Measurements from ENCODE around the gene SLC66A3. TPM values are rescaled to one million over a fixed set of nuclear protein-coding genes. Genes with fewer than 3 reads are reported as not detected.
"Not testable (repeated sequence)": the region's sequence is repeated elsewhere in the genome, so short reads cannot be mapped to it uniquely, and the experiment has no call there.

The SLC66A3 gene
- total RNA-seq, 1 donor from 2014 or later: 6.0 TPM

DNA sequence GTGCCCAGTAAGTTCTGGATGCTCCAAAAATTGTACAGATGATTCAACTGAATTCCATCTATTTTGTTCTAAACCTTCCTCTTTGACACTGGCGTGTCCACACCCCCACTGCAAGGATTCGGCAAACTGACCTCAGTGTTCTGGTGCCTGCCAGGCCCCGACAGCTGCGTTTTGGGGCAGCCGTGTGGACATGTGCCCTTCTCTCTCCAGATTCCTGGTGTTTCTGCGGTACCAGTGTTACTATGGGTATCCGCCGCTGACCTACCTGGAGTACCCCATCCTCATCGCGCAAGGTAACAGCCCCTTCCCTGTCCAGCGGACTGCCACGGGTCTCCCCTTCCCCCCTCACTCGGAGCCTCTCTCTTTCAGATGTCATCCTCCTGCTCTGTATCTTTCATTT is 5.0 kb downstream of the SLC66A3 start:
- Mint-ChIP-seq H3K36me3 (no peaks in the 10 kb centered on the region), H3K9me3 (no peaks in the 10 kb centered on the region), H3K27me3 (ENCODE audit: low read depth) (peaks cover 20% of the 10 kb centered on the region), H3K4me3 (no peak overlapping the region), H3K4me1 (peaks cover 5% of the 10 kb centered on the region), H3K27ac (no peak overlapping the region)
- DNase-seq (ENCODE audit: low spot score in 2 of 2, unreplicated experiment in 2 of 2): no peak
- TF ChIP-seq, protein P1, sequence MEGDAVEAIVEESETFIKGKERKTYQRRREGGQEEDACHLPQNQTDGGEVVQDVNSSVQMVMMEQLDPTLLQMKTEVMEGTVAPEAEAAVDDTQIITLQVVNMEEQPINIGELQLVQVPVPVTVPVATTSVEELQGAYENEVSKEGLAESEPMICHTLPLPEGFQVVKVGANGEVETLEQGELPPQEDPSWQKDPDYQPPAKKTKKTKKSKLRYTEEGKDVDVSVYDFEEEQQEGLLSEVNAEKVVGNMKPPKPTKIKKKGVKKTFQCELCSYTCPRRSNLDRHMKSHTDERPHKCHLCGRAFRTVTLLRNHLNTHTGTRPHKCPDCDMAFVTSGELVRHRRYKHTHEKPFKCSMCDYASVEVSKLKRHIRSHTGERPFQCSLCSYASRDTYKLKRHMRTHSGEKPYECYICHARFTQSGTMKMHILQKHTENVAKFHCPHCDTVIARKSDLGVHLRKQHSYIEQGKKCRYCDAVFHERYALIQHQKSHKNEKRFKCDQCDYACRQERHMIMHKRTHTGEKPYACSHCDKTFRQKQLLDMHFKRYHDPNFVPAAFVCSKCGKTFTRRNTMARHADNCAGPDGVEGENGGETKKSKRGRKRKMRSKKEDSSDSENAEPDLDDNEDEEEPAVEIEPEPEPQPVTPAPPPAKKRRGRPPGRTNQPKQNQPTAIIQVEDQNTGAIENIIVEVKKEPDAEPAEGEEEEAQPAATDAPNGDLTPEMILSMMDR (IDR thresholded peaks at IDR 0.05; ENCODE audit: unreplicated experiment): no peak

DNA sequence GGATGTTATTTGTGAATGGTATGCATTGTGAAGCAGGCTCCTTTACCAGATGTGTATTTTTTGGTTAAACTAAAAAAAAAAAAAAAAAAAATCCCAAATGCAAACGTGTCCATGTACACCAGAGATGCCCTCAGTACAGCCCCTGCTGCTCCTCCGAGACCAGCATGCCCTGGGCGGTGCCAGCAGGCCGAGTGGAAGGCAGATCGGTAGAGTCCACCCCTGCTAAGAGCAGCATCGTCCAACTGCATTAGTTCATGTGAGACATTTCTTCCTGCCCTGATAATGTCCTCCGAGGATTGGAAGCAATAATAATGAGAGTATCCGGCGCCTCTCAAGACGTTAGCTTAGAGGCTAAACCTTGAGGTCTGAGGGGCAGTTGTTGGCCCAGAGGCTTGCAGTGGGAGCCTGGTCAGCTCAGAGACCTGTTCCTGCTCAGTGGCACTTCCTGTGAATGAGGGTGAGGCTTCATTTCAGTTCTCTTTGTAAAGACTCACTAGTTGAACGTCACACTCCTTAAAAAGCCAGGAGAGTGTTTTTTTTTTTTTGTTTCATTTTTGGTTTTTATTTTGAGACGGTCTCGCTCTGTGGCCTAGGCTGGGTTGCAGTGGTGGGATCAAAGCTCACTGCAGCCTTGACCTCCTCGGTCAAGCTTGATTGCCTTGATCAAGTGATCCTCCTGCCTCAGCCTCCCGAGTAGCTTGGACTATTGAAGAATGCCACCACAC is 5.6 kb downstream of the SLC66A3 start:
- Mint-ChIP-seq H3K9me3 (no peaks in the 10 kb centered on the region), H3K27me3 (ENCODE audit: low read depth) (peaks cover 19% of the 10 kb centered on the region), H3K36me3 (no peaks in the 10 kb centered on the region), H3K4me3 (no peak overlapping the region), H3K27ac (no peak overlapping the region), H3K4me1 (peaks cover 3% of the 10 kb centered on the region)
- peak in 1 of 2 experiments; percentile 21 for DNase-seq (ENCODE audit: low spot score in 2 of 2, unreplicated experiment in 2 of 2)
- TF ChIP-seq, protein P1 (IDR thresholded peaks at IDR 0.05; ENCODE audit: unreplicated experiment): no peak

DNA sequence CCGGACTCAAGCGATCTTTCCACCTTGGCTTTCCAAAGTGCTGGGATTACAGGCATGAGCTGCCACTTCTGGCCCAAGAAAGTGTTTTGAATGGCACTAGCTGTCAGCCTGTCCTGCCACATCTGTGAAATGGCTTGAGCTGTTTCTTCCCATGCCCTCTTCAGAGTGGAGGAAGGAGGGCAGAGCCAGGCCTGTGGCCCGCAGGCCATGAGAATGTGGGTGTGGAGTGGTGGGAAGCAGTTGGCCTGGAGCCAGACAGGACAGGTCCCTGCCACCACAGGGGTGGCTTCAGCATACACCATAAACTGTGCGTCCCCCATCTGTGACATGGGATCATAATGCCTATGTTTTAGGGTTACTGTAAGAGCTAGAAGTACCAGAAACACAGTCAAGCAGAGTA is 6.5 kb downstream of the SLC66A3 start:
- no peak overlapping the region for H3K4me3 Mint-ChIP-seq
- H3K27me3 Mint-ChIP-seq (ENCODE audit: low read depth): peaks cover 10% of the 10 kb centered on the region
- H3K36me3 Mint-ChIP-seq: no peaks in the 10 kb centered on the region
- H3K4me1 Mint-ChIP-seq: no peaks in the 10 kb centered on the region
- no peak overlapping the region for H3K27ac Mint-ChIP-seq
- peak in 1 of 2 experiments; percentile 36 for DNase-seq (ENCODE audit: low spot score in 2 of 2, unreplicated experiment in 2 of 2)
- no peaks in the 10 kb centered on the region for H3K9me3 Mint-ChIP-seq
- TF ChIP-seq, protein P1 (IDR thresholded peaks at IDR 0.05; ENCODE audit: unreplicated experiment): no peak

DNA sequence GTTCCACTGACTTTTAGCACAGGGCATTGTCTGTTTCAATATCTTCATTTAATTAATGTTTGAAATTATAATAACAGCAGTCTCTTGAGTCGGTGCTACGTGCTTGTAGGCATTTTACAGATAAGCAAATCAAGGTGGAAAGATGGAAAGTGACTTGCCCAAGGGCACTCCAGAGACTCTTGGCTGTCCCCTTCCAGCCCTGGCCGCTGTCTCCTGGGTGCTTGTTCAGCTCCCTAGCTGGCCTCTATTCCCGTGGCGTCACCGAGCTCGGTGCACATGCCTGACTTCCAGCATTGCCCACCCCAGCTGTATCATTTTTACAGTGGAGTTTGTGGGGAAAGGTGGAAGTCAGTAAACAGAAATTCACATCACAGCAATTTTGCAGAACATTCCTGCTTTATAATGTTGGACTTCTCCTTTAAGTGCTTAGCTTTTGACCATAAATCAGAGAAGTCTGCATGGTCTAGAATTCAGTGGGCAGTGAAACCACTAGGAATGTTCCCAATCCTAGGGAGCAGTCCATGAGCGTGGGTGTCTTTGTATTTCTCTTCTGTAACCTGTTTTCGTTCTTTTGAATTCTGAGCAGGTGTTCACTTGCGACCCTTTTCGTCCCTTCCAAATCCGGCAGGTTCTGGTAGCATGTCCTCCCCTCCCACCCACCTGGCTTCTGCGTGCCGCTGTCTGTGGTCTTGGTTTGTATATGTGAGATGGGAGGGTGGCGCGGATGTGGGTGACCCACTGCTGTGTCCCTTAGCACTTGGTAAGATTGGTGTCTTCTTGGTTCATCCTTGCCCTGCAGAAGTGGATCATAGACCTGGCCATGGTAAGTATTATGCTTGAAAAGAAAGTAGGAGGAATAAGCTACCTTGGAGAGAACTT is 8.4 kb downstream of the SLC66A3 start:
- Mint-ChIP-seq H3K36me3 (no peaks in the 10 kb centered on the region), H3K27ac (no peak overlapping the region)

DNA sequence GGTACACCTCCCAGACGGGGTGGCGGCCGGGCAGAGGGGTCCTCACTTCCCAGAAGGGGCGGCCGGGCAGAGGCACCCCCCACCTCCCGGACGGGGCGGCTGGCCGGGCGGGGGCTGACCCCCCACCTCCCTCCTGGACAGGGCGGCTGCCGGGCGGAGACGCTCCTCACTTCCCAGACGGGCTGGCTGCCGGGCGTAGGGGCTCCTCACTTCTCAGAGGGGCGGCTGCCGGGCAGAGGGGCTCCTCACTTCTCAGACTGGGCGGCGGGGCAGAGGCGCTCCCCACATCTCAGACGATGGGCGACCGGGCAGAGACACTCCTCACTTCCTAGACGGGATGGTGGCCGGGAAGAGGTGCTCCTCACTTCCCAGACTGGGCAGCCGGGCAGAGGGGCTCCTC is 9.8 kb downstream of the SLC66A3 start:
- not testable (repeated sequence) for H3K36me3 Mint-ChIP-seq; H3K27me3 Mint-ChIP-seq (ENCODE audit: low read depth); H3K4me3 Mint-ChIP-seq; H3K4me1 Mint-ChIP-seq; H3K9me3 Mint-ChIP-seq; DNase-seq (ENCODE audit: low spot score in 2 of 2, unreplicated experiment in 2 of 2); H3K27ac Mint-ChIP-seq

More for the DNA sequence above, 8.4 kb downstream of the SLC66A3 start:
- no peak overlapping the region for H3K4me3 Mint-ChIP-seq
- H3K4me1 Mint-ChIP-seq: no peaks in the 10 kb centered on the region
- DNase-seq (ENCODE audit: low spot score in 2 of 2, unreplicated experiment in 2 of 2): peak in 1 of 2 experiments; percentile 24
- H3K9me3 Mint-ChIP-seq: no peaks in the 10 kb centered on the region
- TF ChIP-seq, protein P1 (IDR thresholded peaks at IDR 0.05; ENCODE audit: unreplicated experiment): no peak
- no peaks in the 10 kb centered on the region for H3K27me3 Mint-ChIP-seq (ENCODE audit: low read depth)

DNA sequence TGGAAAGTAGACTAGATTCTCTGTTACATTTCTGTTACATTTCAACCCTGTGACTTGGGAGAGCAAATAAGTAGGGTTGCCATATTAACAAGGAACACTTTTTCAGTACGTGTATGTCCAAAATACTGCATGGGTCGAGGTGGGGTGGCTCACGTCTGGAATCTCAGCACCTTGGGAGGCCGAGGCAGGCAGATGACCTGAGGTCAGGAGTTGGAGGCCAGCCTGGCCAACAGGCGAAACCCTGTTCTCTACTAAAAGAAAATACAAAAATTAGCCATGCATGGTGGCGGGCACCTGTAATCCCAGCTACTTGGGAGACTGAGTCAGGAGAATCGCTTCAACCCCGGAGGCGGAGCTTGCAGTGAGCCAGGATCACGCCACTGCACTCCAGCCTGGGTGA is 11.2 kb downstream of the SLC66A3 start:
- no peak overlapping the region for H3K27ac Mint-ChIP-seq
- H3K36me3 Mint-ChIP-seq: no peaks in the 10 kb centered on the region
- DNase-seq (ENCODE audit: low spot score in 2 of 2, unreplicated experiment in 2 of 2): no peak
- H3K9me3 Mint-ChIP-seq: no peaks in the 10 kb centered on the region
- H3K4me1 Mint-ChIP-seq: no peaks in the 10 kb centered on the region
- TF ChIP-seq, protein P1 (IDR thresholded peaks at IDR 0.05; ENCODE audit: unreplicated experiment): no peak
- H3K4me3 Mint-ChIP-seq: no peak overlapping the region
- no peaks in the 10 kb centered on the region for H3K27me3 Mint-ChIP-seq (ENCODE audit: low read depth)

Data from mesothelial cell of epicardium (in vitro differentiated cells).